ENCODE results near the gene MTAP. TPM values are rescaled to one million over a fixed set of nuclear protein-coding genes. Genes with fewer than 3 reads are reported as not detected.

MTAP gene
- total RNA-seq, 1 experiment from 2014 or later, result 84.3 TPM

DNA sequence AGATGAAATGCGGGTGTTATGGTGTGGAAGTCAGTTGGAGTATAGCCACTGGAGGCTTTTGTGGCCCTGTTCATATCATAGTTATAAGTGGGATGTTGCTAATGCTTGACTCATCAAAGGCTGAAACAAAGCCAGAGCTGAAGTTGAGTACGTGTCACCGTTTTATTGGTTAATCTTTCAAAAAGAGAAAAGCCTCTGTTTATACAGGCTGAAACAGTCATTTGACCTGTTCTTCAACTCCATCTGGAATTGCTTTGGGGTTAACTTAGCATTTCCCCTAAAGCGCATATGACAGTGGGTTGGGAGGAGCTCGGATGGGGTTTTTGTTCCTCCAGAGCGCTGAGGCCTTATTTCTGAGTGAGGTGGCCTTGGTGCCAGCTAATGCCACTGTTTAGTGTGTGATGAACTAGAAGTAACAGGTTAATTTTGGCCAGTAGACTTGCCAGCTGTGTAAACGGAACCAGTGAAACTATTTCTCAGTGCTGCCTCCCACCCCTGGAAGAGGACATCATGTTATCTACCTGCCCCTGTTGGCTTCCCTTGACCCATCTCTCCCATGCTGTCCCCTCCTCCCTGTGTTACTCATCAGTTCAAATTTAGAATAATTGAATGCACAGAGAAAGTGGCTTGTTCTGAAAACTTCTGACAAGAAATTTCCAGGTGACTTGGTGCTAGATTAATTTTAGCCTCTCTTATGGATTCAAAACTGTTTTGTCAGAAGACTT is 34.2 kb downstream of the MTAP start (continued):
- TF ChIP-seq ZMAT4 (CRISPR knock-in tag; IDR thresholded peaks at IDR 0.05) (no peak), SMAD3 (CRISPR knock-in tag; IDR thresholded peaks at IDR 0.05; ENCODE audit: borderline replicate concordance) (no peak), JAZF1 (CRISPR knock-in tag; IDR thresholded peaks at IDR 0.05) (no peak), ZNF281 (CRISPR knock-in tag; IDR thresholded peaks at IDR 0.05) (no peak), ATF2 (CRISPR knock-in tag; IDR thresholded peaks at IDR 0.05; ENCODE audit: borderline replicate concordance, low read depth) (no peak), ELF4 (CRISPR knock-in tag; IDR thresholded peaks at IDR 0.05; ENCODE audit: low read depth) (no peak)
- TF ChIP-seq, protein P1, sequence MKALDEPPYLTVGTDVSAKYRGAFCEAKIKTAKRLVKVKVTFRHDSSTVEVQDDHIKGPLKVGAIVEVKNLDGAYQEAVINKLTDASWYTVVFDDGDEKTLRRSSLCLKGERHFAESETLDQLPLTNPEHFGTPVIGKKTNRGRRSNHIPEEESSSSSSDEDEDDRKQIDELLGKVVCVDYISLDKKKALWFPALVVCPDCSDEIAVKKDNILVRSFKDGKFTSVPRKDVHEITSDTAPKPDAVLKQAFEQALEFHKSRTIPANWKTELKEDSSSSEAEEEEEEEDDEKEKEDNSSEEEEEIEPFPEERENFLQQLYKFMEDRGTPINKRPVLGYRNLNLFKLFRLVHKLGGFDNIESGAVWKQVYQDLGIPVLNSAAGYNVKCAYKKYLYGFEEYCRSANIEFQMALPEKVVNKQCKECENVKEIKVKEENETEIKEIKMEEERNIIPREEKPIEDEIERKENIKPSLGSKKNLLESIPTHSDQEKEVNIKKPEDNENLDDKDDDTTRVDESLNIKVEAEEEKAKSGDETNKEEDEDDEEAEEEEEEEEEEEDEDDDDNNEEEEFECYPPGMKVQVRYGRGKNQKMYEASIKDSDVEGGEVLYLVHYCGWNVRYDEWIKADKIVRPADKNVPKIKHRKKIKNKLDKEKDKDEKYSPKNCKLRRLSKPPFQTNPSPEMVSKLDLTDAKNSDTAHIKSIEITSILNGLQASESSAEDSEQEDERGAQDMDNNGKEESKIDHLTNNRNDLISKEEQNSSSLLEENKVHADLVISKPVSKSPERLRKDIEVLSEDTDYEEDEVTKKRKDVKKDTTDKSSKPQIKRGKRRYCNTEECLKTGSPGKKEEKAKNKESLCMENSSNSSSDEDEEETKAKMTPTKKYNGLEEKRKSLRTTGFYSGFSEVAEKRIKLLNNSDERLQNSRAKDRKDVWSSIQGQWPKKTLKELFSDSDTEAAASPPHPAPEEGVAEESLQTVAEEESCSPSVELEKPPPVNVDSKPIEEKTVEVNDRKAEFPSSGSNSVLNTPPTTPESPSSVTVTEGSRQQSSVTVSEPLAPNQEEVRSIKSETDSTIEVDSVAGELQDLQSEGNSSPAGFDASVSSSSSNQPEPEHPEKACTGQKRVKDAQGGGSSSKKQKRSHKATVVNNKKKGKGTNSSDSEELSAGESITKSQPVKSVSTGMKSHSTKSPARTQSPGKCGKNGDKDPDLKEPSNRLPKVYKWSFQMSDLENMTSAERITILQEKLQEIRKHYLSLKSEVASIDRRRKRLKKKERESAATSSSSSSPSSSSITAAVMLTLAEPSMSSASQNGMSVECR (CRISPR knock-in tag; IDR thresholded peaks at IDR 0.05; ENCODE audit: borderline replicate concordance), result no peak

DNA sequence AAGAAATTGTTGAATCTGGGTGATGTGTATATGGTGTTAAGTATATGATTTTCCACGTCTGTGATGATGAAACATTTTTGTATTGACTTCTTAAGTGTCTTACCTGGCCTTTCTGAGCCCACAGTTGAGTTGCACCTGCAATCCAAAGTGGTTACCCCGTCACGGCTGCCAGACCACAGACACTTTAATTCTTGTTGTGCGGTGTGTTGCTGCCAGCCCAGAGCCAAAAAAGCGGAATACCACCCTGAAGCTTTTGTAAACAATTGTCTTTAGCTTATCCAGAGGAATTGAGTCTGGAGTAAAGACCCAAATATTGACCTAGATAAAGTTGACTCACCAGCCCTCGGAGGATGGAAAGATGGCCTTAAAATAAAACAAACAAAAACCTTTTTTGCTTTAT is 35.1 kb downstream of the MTAP start:
- Mint-ChIP-seq H3K27me3 (ENCODE audit: low read depth) (no peaks in the 10 kb centered on the region), H3K9me3 (peaks cover 25% of the 10 kb centered on the region), H3K36me3 (peaks cover 94% of the 10 kb centered on the region), H3K27ac (no peak overlapping the region), H3K4me3 (no peak overlapping the region), H3K4me1 (no peaks in the 10 kb centered on the region)
- DNase-seq (ENCODE audit: low spot score) (no peak), ATAC-seq (no peak)
- POLR2A ChIA-PET, result no interaction called here
- CTCF ChIA-PET, result no interaction called here
- no peak for TF ChIP-seq ZNF425 (CRISPR knock-in tag; conservative IDR thresholded peaks at IDR 0.05)
- TF ChIP-seq SMAD4 (CRISPR knock-in tag; IDR thresholded peaks at IDR 0.05), result no peak
- TF ChIP-seq, protein P2, sequence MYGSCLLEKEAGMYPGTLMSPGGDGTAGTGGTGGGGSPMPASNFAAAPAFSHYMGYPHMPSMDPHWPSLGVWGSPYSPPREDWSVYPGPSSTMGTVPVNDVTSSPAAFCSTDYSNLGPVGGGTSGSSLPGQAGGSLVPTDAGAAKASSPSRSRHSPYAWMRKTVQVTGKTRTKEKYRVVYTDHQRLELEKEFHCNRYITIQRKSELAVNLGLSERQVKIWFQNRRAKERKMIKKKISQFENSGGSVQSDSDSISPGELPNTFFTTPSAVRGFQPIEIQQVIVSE (CRISPR knock-in tag; IDR thresholded peaks at IDR 0.05; ENCODE audit: borderline replicate concordance), result no peak
- TF ChIP-seq ATF3 (CRISPR knock-in tag; conservative IDR thresholded peaks at IDR 0.05), result no peak
- TF ChIP-seq, protein P3, sequence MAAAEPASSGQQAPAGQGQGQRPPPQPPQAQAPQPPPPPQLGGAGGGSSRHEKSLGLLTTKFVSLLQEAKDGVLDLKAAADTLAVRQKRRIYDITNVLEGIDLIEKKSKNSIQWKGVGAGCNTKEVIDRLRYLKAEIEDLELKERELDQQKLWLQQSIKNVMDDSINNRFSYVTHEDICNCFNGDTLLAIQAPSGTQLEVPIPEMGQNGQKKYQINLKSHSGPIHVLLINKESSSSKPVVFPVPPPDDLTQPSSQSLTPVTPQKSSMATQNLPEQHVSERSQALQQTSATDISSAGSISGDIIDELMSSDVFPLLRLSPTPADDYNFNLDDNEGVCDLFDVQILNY (CRISPR knock-in tag; IDR thresholded peaks at IDR 0.05), result no peak
- no peak for TF ChIP-seq ZNF423 (CRISPR knock-in tag; IDR thresholded peaks at IDR 0.05)
- no peak for TF ChIP-seq IRF1 (CRISPR knock-in tag; IDR thresholded peaks at IDR 0.05)
- no peak for TF ChIP-seq ATF6 (CRISPR knock-in tag; IDR thresholded peaks at IDR 0.05)
